Measurements from ENCODE around the gene NXF3. TPM values are rescaled to one million over a fixed set of nuclear protein-coding genes. Genes with fewer than 3 reads are reported as not detected.
"Not testable (repeated sequence)": the region's sequence is repeated elsewhere in the genome, so short reads cannot be mapped to it uniquely, and the experiment has no call there.

NXF3 gene
- total and polyA plus RNA-seq, 2 donors (not counting 3 experiments of a cell fraction or from before 2014, with no cell fraction given): not detected

DNA sequence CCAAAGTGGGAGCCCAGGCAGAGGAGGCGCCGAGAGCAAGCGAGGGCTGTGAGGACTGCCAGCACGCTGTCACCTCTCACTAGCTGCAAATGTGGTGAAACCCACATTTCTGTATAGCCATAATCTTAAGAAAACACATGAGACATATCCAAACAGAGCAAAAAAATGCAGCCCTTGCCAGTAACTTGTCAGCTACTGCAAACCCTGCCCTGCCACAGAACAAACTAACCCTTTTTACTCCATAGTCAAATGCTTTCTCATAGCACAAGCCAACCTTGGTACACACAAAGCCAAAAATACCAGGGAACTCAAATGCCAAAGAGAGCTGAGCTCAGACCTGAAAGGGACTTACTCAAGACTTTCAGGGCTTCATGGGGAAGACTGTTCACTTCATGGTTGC, 14.9 kb upstream of the NXF3 start:
- no peaks in the 10 kb centered on the region for H3K9me1 ChIP-seq (replicated peaks; ENCODE audit: control insufficient read depth, extremely low read depth, insufficient read depth, low read length)
- dilution Hi-C loops (cut with MboI; ENCODE audit: extremely low pct_ligation_motif_present, low sequenced_read_pairs) (no loop called here), intact Hi-C loops (cut with micrococcal nuclease) (no loop called here)
- no peaks in the 10 kb centered on the region for H3K27me3 ChIP-seq (ENCODE audit: control insufficient read depth in 2 of 2, insufficient read depth in 2 of 2, low read length in 2 of 2)
- no peak overlapping the region for H3K9ac ChIP-seq (replicated peaks; ENCODE audit: extremely low read depth, insufficient read depth, low read length)
- TF ChIP-seq MAX (IDR thresholded peaks at IDR 0.05; ENCODE audit: insufficient read depth, insufficient read length): no peak
- no peak for TF ChIP-seq EZH2 (IDR thresholded peaks at IDR 0.05; ENCODE audit: borderline replicate concordance, low read depth, low read length, severe bottlenecking)
- no peak for TF ChIP-seq GATA2 (IDR thresholded peaks at IDR 0.05; ENCODE audit: insufficient read depth, insufficient read length, low read depth, low read length)
- TF ChIP-seq JUN (IDR thresholded peaks at IDR 0.05; ENCODE audit: borderline replicate concordance, insufficient read depth, insufficient read length, low read depth): no peak
- TF ChIP-seq FOS (IDR thresholded peaks at IDR 0.05; ENCODE audit: borderline replicate concordance, insufficient read depth, low read length): no peak
- no peak for TF ChIP-seq POLR2AphosphoS5 (IDR thresholded peaks at IDR 0.05; ENCODE audit: insufficient read depth, low read depth, low read length)
- TF ChIP-seq CTCF (IDR thresholded peaks at IDR 0.05; ENCODE audit: extremely low read depth in 1 of 2, insufficient read depth in 1 of 2, low read depth in 1 of 2, low read length in 2 of 2): no peak
- no peak for TF ChIP-seq POLR2A (IDR thresholded peaks at IDR 0.05; ENCODE audit: low read depth, low read length)
- no peak for TF ChIP-seq MYC (IDR thresholded peaks at IDR 0.05; ENCODE audit: low read depth, low read length)
- H3K4me1 ChIP-seq (ENCODE audit: control insufficient read depth, extremely low read depth, insufficient read depth, low read length): no peaks in the 10 kb centered on the region
- ChIA-PET POLR2A (no interaction called here), CTCF (no interaction called here)
- H4K20me1 ChIP-seq (replicated peaks; ENCODE audit: control insufficient read depth, extremely low read depth, insufficient read depth, low read length): no peaks in the 10 kb centered on the region
- no peak overlapping the region for H2AFZ ChIP-seq (ENCODE audit: low read depth, low read length)
- H3K4me2 ChIP-seq (ENCODE audit: insufficient read depth, low read length): no peak overlapping the region
- H3K4me3 ChIP-seq (replicated peaks in 1 of 3; ENCODE audit: insufficient read depth in 1 of 3, low read depth in 1 of 3, low read length in 3 of 3): no peak overlapping the region
- no peak overlapping the region for H3K27ac ChIP-seq (ENCODE audit: insufficient read depth, low read depth, low read length)
- DNase-seq (ENCODE audit: low read depth, low spot score) (no peak), FAIRE-seq (no peak)
- BruUV-seq (replicated peaks): no TSS peak
- no peaks in the 10 kb centered on the region for H3K9me3 ChIP-seq (replicated peaks; ENCODE audit: control insufficient read depth, insufficient read depth, low read length)
- no peaks in the 10 kb centered on the region for H3K36me3 ChIP-seq (ENCODE audit: control insufficient read depth in 2 of 2, extremely low read depth in 1 of 2, insufficient read depth in 2 of 2, low read length in 2 of 2)
- H3K79me2 ChIP-seq (ENCODE audit: control insufficient read depth, insufficient read depth, low read length): no peaks in the 10 kb centered on the region

- H3K4me2 ChIP-seq (ENCODE audit: insufficient read depth, low read length); H3K9me3 ChIP-seq (replicated peaks; ENCODE audit: control insufficient read depth, insufficient read depth, low read length); dilution Hi-C loops (cut with MboI; ENCODE audit: extremely low pct_ligation_motif_present, low sequenced_read_pairs); intact Hi-C loops (cut with micrococcal nuclease); FAIRE-seq; BruUV-seq (replicated peaks); CTCF ChIA-PET; H2AFZ ChIP-seq (ENCODE audit: low read depth, low read length); H3K79me2 ChIP-seq (ENCODE audit: control insufficient read depth, insufficient read depth, low read length); H4K20me1 ChIP-seq (replicated peaks; ENCODE audit: control insufficient read depth, extremely low read depth, insufficient read depth, low read length); H3K27ac ChIP-seq (ENCODE audit: insufficient read depth, low read depth, low read length); H3K9me1 ChIP-seq (replicated peaks; ENCODE audit: control insufficient read depth, extremely low read depth, insufficient read depth, low read length); H3K9ac ChIP-seq (replicated peaks; ENCODE audit: extremely low read depth, insufficient read depth, low read length); H3K4me1 ChIP-seq (ENCODE audit: control insufficient read depth, extremely low read depth, insufficient read depth, low read length); DNase-seq (ENCODE audit: low read depth, low spot score); POLR2A ChIA-PET; H3K4me3 ChIP-seq (replicated peaks in 1 of 3; ENCODE audit: insufficient read depth in 1 of 3, low read depth in 1 of 3, low read length in 3 of 3); H3K36me3 ChIP-seq (ENCODE audit: control insufficient read depth in 2 of 2, extremely low read depth in 1 of 2, insufficient read depth in 2 of 2, low read length in 2 of 2); H3K27me3 ChIP-seq (ENCODE audit: control insufficient read depth in 2 of 2, insufficient read depth in 2 of 2, low read length in 2 of 2): not testable (repeated sequence)
Measured at GRCh38 chrX:103107227-103107737, 14.3 kb upstream of the NXF3 start.

DNA sequence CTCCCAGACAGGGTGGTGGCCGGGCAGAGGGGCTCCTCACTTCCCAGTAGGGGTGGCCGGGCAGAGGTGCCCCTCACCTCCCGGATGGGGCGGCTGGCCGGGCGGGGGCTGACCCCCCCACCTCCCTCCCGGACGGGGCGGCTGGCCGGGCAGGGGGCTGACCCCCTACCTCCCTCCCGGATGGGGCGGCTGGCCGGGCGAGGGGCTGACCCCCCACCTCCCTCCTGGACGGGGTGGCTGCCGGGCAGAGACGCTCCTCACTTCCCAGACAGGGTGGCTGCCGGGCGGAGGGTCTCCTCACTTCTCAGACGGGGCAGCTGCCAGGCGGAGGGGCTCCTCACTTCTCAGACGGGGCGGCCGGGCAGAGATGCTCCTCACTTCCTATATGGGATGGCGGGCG, 11.4 kb upstream of the NXF3 start:
- H3K4me3 ChIP-seq (replicated peaks in 1 of 3; ENCODE audit: insufficient read depth in 1 of 3, low read depth in 1 of 3, low read length in 3 of 3); H3K79me2 ChIP-seq (ENCODE audit: control insufficient read depth, insufficient read depth, low read length); H3K4me1 ChIP-seq (ENCODE audit: control insufficient read depth, extremely low read depth, insufficient read depth, low read length); BruUV-seq (replicated peaks); intact Hi-C loops (cut with micrococcal nuclease); H3K9me1 ChIP-seq (replicated peaks; ENCODE audit: control insufficient read depth, extremely low read depth, insufficient read depth, low read length); FAIRE-seq; POLR2A ChIA-PET; DNase-seq (ENCODE audit: low read depth, low spot score); H4K20me1 ChIP-seq (replicated peaks; ENCODE audit: control insufficient read depth, extremely low read depth, insufficient read depth, low read length); H3K36me3 ChIP-seq (ENCODE audit: control insufficient read depth in 2 of 2, extremely low read depth in 1 of 2, insufficient read depth in 2 of 2, low read length in 2 of 2); H3K4me2 ChIP-seq (ENCODE audit: insufficient read depth, low read length); H3K27me3 ChIP-seq (ENCODE audit: control insufficient read depth in 2 of 2, insufficient read depth in 2 of 2, low read length in 2 of 2); H3K27ac ChIP-seq (ENCODE audit: insufficient read depth, low read depth, low read length); H3K9ac ChIP-seq (replicated peaks; ENCODE audit: extremely low read depth, insufficient read depth, low read length); H3K9me3 ChIP-seq (replicated peaks; ENCODE audit: control insufficient read depth, insufficient read depth, low read length); dilution Hi-C loops (cut with MboI; ENCODE audit: extremely low pct_ligation_motif_present, low sequenced_read_pairs); CTCF ChIA-PET; H2AFZ ChIP-seq (ENCODE audit: low read depth, low read length): not testable (repeated sequence)

Data from endothelial cell of umbilical vein (primary cell).